WTC11 (cell line): Measurements from ENCODE around the gene SDF4. TPM values are rescaled to one million over a fixed set of nuclear protein-coding genes. Genes with fewer than 3 reads are reported as not detected.

ENCODE experiments used
- ATAC-seq: fragments of 200-7000 bp; cut with Tn5 transposase; 2 replicates; pipeline ENCODE4 v1.10.0; 2021; ENCODE audit warnings: mild to moderate bottlenecking, moderate library complexity
- CTCF ChIA-PET: fragments of 300-600 bp; sonication (Branson Sonifier 250); formaldehyde crosslinking; loops from one replicate; lab custom pipeline; 2021; ENCODE audit warnings: antibody characterized with exemption; lab: Charles Lee
- POLR2A ChIA-PET: fragments of 350-600 bp; sonication (Branson Sonifier 250); formaldehyde crosslinking; loops from one replicate; lab custom pipeline; 2021; ENCODE audit warnings: antibody characterized with exemption; lab: Charles Lee
- DNase-seq: peaks from one replicate; pipeline ENCODE4 v3.0.0; 2021; ENCODE audit warnings: low spot score
- H3K27ac Mint-ChIP-seq: 2 replicates; pipeline ENCODE4 v1.8.0; 2021; ENCODE audit warnings: mixed read lengths
- H3K27me3 Mint-ChIP-seq: 2 replicates; pipeline ENCODE4 v1.8.0; 2021; ENCODE audit warnings: low read depth, mild to moderate bottlenecking, moderate library complexity, mixed read lengths
- H3K36me3 Mint-ChIP-seq: 2 replicates; pipeline ENCODE4 v1.8.0; 2021; ENCODE audit warnings: mixed read lengths
- H3K4me1 Mint-ChIP-seq: 2 replicates; pipeline ENCODE4 v1.8.0; 2022; ENCODE audit warnings: mixed read lengths
- H3K4me3 Mint-ChIP-seq: 2 replicates; pipeline ENCODE4 v1.8.0; 2021; ENCODE audit warnings: mild to moderate bottlenecking, moderate library complexity, mixed read lengths
- H3K9me3 Mint-ChIP-seq: 2 replicates; pipeline ENCODE4 v1.8.0; 2021; ENCODE audit warnings: mixed read lengths
- CREB1 ChIP-seq: sonication (generic); formaldehyde crosslinking; IDR thresholded peaks from 2 replicates; pipeline ENCODE4 v1.8.0; 2023; ENCODE audit warnings: mild to moderate bottlenecking, missing genetic modification reagents
- FOXJ3 ChIP-seq: sonication (generic); formaldehyde crosslinking; IDR thresholded peaks from 2 replicates; pipeline ENCODE4 v1.9.0; 2021; ENCODE audit warnings: missing genetic modification reagents, mild to moderate bottlenecking, borderline replicate concordance
- GTF2I ChIP-seq: fragments of 250-450 bp; sonication (Bioruptor Pico); conservative IDR thresholded peaks from 2 replicates; pipeline ENCODE4 v1.4.0; 2021; ENCODE audit warnings: mild to moderate bottlenecking
- JAZF1 ChIP-seq: fragments of 250-450 bp; sonication (Bioruptor Pico); IDR thresholded peaks from 2 replicates; pipeline ENCODE4 v1.9.0; 2021; ENCODE audit warnings: moderate library complexity, mild to moderate bottlenecking, inconsistent platforms
- KAT7 ChIP-seq: sonication (generic); formaldehyde crosslinking; IDR thresholded peaks from 2 replicates; pipeline ENCODE4 v1.8.1; 2023; ENCODE audit warnings: missing genetic modification reagents, mild to moderate bottlenecking, borderline replicate concordance
- NFYB ChIP-seq: sonication (generic); formaldehyde crosslinking; conservative IDR thresholded peaks from 2 replicates; pipeline ENCODE4 v1.8.0; 2022; ENCODE audit warnings: low read depth, missing genetic modification reagents
- NR3C1 ChIP-seq: sonication (generic); formaldehyde crosslinking; conservative IDR thresholded peaks from 2 replicates; pipeline ENCODE4 v1.8.1; 2023; ENCODE audit warnings: low read depth, mild to moderate bottlenecking, missing genetic modification reagents
- OVOL2 ChIP-seq: fragments of 250-450 bp; sonication (Bioruptor Pico); IDR thresholded peaks from 2 replicates; pipeline ENCODE4 v1.9.0; 2021; ENCODE audit warnings: mild to moderate bottlenecking, borderline replicate concordance
- RELA ChIP-seq: sonication (generic); formaldehyde crosslinking; IDR thresholded peaks from 2 replicates; pipeline ENCODE4 v1.8.1; 2022; ENCODE audit warnings: missing genetic modification reagents, mild to moderate bottlenecking, borderline replicate concordance
- RORB ChIP-seq: fragments of 250-450 bp; sonication (Bioruptor Pico); IDR thresholded peaks from 2 replicates; pipeline ENCODE4 v1.9.0; 2021; ENCODE audit warnings: mild to moderate bottlenecking
- TEAD1 ChIP-seq: sonication (generic); formaldehyde crosslinking; IDR thresholded peaks from 2 replicates; pipeline ENCODE4 v1.8.0; 2022; ENCODE audit warnings: mild to moderate bottlenecking, missing genetic modification reagents
- ZBTB21 ChIP-seq: sonication (generic); formaldehyde crosslinking; IDR thresholded peaks from 2 replicates; pipeline ENCODE4 v1.8.1; 2023; ENCODE audit warnings: mild to moderate bottlenecking, missing genetic modification reagents, borderline replicate concordance
- ZNF423 ChIP-seq: fragments of 250-450 bp; sonication (Bioruptor Pico); IDR thresholded peaks from 2 replicates; pipeline ENCODE4 v2.1.2; 2022; ENCODE audit warnings: mild to moderate bottlenecking, moderate library complexity
- total RNA-seq: library from RNA; stranded (reverse); gene quantifications from 3 replicates; pipeline ENCODE4 v1.2.3, GENCODE V29; 2021
- TF ChIP-seq, protein P1 (sequence below): sonication (generic); formaldehyde crosslinking; IDR thresholded peaks from 2 replicates; pipeline ENCODE4 v1.8.1; 2023; ENCODE audit warnings: mild to moderate bottlenecking, missing genetic modification reagents, moderate library complexity
- TF ChIP-seq, protein P2 (sequence below): sonication (generic); formaldehyde crosslinking; IDR thresholded peaks from 2 replicates; pipeline ENCODE4 v1.8.0; 2023; ENCODE audit warnings: missing genetic modification reagents
- TF ChIP-seq, protein P3 (sequence below): fragments of 250-450 bp; sonication (Bioruptor Pico); IDR thresholded peaks from 2 replicates; pipeline ENCODE4 v1.9.0; 2021; ENCODE audit warnings: mild to moderate bottlenecking, borderline replicate concordance

The SDF4 gene
- total RNA-seq, 1 experiment from 2014 or later, result 101 TPM

DNA sequence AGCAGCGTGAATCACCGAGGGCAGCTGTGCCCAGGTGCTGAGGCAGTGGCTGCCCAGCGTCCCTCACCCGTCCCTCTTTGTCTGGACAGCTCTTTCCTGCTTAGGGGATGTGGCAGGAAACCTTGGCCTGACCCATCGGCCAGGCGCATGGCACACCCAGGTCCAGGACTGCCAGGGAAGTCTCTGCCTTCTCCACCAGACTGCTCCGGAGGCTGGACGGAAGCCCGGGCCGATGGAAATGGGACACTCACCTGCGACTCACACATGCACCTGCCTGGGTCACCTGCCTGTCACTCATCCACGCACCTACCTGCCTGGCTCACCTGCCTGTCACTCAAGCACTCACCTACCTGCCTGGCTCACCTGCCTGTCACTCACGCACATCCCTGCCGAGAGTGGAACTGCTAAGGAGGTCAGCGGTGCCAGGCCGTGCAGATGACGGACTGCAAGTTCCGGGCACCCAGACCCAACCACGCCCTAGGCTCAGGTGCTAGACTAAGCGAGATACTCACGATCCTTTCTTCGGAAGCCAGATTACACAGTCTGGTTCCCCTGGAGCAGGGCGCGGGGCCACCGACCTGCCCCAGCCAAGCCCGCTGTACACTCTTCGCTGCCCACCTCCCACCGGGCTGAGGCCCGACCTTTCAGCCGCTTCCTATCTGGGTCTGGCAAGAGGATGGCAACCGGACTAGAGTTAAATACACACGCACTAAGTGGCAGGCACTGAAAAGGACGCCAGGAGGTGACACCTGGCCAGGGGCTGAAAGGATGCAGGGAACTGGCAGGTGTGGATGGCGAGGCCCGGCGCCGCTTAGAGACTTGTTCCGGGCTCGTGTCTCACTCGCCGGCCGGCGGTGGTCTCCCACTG is 40.8 kb upstream of the SDF4 start:
- Mint-ChIP-seq H3K9me3 (no peaks in the 10 kb centered on the region), H3K27me3 (no peaks in the 10 kb centered on the region)
- no peak for ATAC-seq

DNA sequence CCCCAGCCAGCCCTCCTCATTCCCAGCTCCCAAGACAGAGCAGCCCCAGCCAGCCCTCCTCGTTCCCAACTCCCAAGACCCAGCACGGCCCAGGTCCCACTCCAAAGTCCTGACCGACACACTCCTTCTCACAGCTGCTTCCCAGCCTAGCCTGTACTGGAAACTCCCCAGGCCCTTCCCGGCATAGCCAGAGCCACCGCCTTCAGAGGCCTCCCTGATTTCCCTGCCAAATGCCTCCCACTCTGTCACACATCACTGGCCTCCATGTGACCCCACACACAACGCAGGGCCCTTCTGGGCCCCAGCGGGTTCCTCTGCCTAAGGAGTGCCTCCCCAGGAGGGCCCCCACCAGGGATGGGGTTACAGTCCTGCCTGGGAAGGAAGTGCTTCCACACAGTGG is 39.0 kb upstream of the SDF4 start:
- ChIA-PET CTCF (interaction anchor here (1.6 kb wide), 1 partner anchor 21 kb away, joined by 4 read pairs; no protein-coding TSS in a partner anchor), POLR2A (no interaction called here)
- ATAC-seq (no peak), DNase-seq (no peak)
- Mint-ChIP-seq H3K27ac (peak overlapping the region; percentile 46), H3K27me3 (no peaks in the 10 kb centered on the region), H3K9me3 (no peaks in the 10 kb centered on the region), H3K4me1 (peaks cover 23% of the 10 kb centered on the region), H3K4me3 (peak overlapping the region; percentile 55; the same call in 1 of the 2 replicates), H3K36me3 (peaks cover 17% of the 10 kb centered on the region)
- TF ChIP-seq ZNF423 (CRISPR knock-in tag), result no peak
- TF ChIP-seq, protein P1, sequence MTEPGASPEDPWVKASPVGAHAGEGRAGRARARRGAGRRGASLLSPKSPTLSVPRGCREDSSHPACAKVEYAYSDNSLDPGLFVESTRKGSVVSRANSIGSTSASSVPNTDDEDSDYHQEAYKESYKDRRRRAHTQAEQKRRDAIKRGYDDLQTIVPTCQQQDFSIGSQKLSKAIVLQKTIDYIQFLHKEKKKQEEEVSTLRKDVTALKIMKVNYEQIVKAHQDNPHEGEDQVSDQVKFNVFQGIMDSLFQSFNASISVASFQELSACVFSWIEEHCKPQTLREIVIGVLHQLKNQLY, result no peak
- TF ChIP-seq JAZF1 (CRISPR knock-in tag), result no peak
- TF ChIP-seq KAT7 (CRISPR knock-in tag), result no peak
- no peak for TF ChIP-seq NR3C1
- TF ChIP-seq GTF2I (CRISPR knock-in tag), result no peak
- no peak for TF ChIP-seq NFYB (CRISPR knock-in tag)
- TF ChIP-seq RORB (CRISPR knock-in tag), result no peak
- no peak for TF ChIP-seq FOXJ3 (CRISPR knock-in tag)

More for the DNA sequence above, 40.8 kb upstream of the SDF4 start:
- Mint-ChIP-seq H3K4me3 (peak overlapping the region; percentile 84), H3K4me1 (peaks cover 23% of the 10 kb centered on the region), H3K27ac (peak overlapping the region; percentile 63), H3K36me3 (peaks cover 9% of the 10 kb centered on the region)
- ChIA-PET POLR2A (interaction anchor here (0.7 kb wide), 1 partner anchor 431 kb away, joined by 5 read pairs; no protein-coding TSS in a partner anchor), CTCF (interaction anchor here (1.1 to 2.2 kb wide), 5 partner anchors 8 to 150 kb away, joined by 4 to 25 read pairs (median 4); no protein-coding TSS in a partner anchor)
- TF ChIP-seq TEAD1, result no peak
- TF ChIP-seq RELA, result peak; percentile 79; the same call in 1 of the 2 replicates
- TF ChIP-seq, protein P2, sequence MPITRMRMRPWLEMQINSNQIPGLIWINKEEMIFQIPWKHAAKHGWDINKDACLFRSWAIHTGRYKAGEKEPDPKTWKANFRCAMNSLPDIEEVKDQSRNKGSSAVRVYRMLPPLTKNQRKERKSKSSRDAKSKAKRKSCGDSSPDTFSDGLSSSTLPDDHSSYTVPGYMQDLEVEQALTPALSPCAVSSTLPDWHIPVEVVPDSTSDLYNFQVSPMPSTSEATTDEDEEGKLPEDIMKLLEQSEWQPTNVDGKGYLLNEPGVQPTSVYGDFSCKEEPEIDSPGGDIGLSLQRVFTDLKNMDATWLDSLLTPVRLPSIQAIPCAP (CRISPR knock-in tag), result 0 out of 2 replicates have a peak, but pooled peaks have one; percentile 14
- DNase-seq, result peak; percentile 11

DNA sequence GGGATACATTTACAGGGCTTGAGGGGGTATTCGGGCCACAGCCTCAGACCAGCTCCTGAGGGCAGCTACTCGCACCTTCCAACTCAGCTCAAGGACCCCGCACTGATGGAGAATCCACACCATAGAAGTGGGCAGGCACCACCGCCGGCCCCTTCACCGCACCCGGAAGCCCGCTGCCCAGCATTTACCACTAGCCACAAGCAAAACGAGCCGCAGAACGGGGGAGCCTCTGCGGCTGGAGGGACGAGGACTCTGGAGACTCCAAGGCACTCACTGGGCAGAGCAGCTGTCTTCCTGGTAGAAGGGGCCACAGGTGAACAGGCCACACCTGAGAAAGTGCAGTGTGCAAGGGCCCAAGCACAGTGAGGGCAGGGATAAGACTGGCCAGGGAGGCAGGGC is 36.5 kb upstream of the SDF4 start:
- Mint-ChIP-seq H3K4me3 (no peak overlapping the region), H3K27ac (no peak overlapping the region), H3K36me3 (peaks cover 22% of the 10 kb centered on the region), H3K4me1 (peaks cover 20% of the 10 kb centered on the region), H3K9me3 (no peaks in the 10 kb centered on the region), H3K27me3 (no peaks in the 10 kb centered on the region)
- ChIA-PET POLR2A (interaction anchor here (0.6 kb wide), 1 partner anchor 21 kb away, joined by 4 read pairs; no protein-coding TSS in a partner anchor), CTCF (interaction anchor here (0.6 kb wide), 1 partner anchor 59 kb away, joined by 3 read pairs; no protein-coding TSS in a partner anchor)
- no peak for ATAC-seq
- DNase-seq, result no peak
- TF ChIP-seq NR3C1 (no peak), TEAD1 (no peak), ZBTB21 (CRISPR knock-in tag) (no peak), CREB1 (CRISPR knock-in tag) (no peak), OVOL2 (CRISPR knock-in tag) (no peak)
- TF ChIP-seq, protein P3, sequence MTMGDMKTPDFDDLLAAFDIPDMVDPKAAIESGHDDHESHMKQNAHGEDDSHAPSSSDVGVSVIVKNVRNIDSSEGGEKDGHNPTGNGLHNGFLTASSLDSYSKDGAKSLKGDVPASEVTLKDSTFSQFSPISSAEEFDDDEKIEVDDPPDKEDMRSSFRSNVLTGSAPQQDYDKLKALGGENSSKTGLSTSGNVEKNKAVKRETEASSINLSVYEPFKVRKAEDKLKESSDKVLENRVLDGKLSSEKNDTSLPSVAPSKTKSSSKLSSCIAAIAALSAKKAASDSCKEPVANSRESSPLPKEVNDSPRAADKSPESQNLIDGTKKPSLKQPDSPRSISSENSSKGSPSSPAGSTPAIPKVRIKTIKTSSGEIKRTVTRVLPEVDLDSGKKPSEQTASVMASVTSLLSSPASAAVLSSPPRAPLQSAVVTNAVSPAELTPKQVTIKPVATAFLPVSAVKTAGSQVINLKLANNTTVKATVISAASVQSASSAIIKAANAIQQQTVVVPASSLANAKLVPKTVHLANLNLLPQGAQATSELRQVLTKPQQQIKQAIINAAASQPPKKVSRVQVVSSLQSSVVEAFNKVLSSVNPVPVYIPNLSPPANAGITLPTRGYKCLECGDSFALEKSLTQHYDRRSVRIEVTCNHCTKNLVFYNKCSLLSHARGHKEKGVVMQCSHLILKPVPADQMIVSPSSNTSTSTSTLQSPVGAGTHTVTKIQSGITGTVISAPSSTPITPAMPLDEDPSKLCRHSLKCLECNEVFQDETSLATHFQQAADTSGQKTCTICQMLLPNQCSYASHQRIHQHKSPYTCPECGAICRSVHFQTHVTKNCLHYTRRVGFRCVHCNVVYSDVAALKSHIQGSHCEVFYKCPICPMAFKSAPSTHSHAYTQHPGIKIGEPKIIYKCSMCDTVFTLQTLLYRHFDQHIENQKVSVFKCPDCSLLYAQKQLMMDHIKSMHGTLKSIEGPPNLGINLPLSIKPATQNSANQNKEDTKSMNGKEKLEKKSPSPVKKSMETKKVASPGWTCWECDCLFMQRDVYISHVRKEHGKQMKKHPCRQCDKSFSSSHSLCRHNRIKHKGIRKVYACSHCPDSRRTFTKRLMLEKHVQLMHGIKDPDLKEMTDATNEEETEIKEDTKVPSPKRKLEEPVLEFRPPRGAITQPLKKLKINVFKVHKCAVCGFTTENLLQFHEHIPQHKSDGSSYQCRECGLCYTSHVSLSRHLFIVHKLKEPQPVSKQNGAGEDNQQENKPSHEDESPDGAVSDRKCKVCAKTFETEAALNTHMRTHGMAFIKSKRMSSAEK (CRISPR knock-in tag), result no peak
- TF ChIP-seq, all 79 proteins: peak for 0
